ENCODE results near the gene TGM1. TPM values are rescaled to one million over a fixed set of nuclear protein-coding genes. Genes with fewer than 3 reads are reported as not detected.

Gene TGM1
- total and polyA plus RNA-seq, 4 donors: 0.28 to 1.5 (median 0.76) TPM

DNA sequence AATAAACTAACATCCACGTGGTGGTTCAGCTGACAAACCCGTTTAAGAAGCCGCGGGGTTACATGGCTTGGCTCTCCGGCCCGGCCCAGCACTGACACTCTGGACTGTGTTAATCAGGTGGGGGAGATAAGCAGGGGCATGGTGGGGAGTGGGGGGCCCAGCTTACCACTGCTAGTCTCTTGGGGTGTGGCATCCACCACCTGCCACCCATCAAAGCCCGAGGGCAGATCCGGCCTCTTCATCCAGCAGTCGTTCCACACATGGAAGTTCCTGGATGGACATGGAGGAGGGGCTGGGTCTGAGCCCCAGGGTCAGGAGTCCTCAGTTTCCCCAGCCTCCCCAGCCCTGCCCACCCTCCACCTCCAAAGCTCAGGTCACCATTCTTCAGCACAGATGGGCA, 4.9 kb downstream of the TGM1 start:
- TF ChIP-seq TAF1 (conservative IDR thresholded peaks at IDR 0.05) (no peak), NR2F2 (IDR thresholded peaks at IDR 0.05) (no peak), GABPA (IDR thresholded peaks at IDR 0.05 in 1 of 2, conservative IDR thresholded peaks at IDR 0.05 in 1 of 2) (no peak)
- no peak overlapping the region for H3K27ac ChIP-seq (ENCODE audit: low read depth in 1 of 2, low read length in 2 of 2)
- H3K4me3 ChIP-seq (ENCODE audit: low read depth in 1 of 3, low read length in 3 of 3): no peak overlapping the region
- H3K36me3 ChIP-seq (ENCODE audit: control insufficient read depth in 4 of 4, insufficient read depth in 3 of 4, low read depth in 1 of 4, low read length in 3 of 4): peaks cover 0 to 10% (median 1%) of the 10 kb centered on the region in 4 donors
- H3K9ac ChIP-seq (ENCODE audit: low read depth in 1 of 2, low read length in 2 of 2): no peak overlapping the region
- WGBS: 94% methylated on average over 9 of the region's 9 CpGs
- no peaks in the 10 kb centered on the region for H3K4me1 ChIP-seq (ENCODE audit: control insufficient read depth in 4 of 4, insufficient read depth in 4 of 4, low read length in 3 of 4)
- no peak for DNase-seq (ENCODE audit: low spot score)
- no peaks in the 10 kb centered on the region for H3K27me3 ChIP-seq (ENCODE audit: control insufficient read depth in 4 of 4, insufficient read depth in 4 of 4, low read length in 3 of 4)
- H3K9me3 ChIP-seq (ENCODE audit: control insufficient read depth in 4 of 4, low read length in 3 of 4): no peaks in the 10 kb centered on the region

DNA sequence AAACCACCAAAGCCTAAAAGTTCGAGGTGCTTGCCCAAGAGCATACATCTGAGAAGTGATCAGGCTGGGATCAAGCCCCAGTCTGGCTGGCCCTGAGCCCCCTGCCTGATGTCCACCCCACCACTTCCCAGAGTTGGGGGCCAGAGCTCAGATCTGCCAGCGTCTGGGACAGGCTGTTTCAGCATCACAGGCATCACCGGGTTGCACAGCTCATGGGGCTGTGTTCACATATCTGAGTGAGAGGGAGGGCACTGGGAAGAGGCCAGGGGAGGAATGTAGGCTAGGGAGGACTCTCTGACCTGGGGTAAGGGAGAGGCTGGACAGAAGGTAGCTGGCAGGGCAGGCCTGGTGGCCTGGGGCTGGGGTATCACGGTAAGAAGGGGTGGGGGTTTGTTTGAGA, 6.0 kb downstream of the TGM1 start:
- H3K36me3 ChIP-seq (ENCODE audit: control insufficient read depth in 4 of 4, insufficient read depth in 3 of 4, low read depth in 1 of 4, low read length in 3 of 4): peaks cover 0 to 13% (median 1%) of the 10 kb centered on the region in 4 donors

More for the DNA sequence above, 6.0 kb downstream of the TGM1 start:
- Histone ChIP-seq H3K4me1 (ENCODE audit: control insufficient read depth in 4 of 4, insufficient read depth in 4 of 4, low read length in 3 of 4) (no peaks in the 10 kb centered on the region), H3K9ac (ENCODE audit: low read depth in 1 of 2, low read length in 2 of 2) (no peak overlapping the region), H3K4me3 (ENCODE audit: low read depth in 1 of 3, low read length in 3 of 3) (no peak overlapping the region), H3K27ac (ENCODE audit: low read depth in 1 of 2, low read length in 2 of 2) (no peak overlapping the region), H3K27me3 (ENCODE audit: control insufficient read depth in 4 of 4, insufficient read depth in 4 of 4, low read length in 3 of 4) (no peaks in the 10 kb centered on the region), H3K9me3 (ENCODE audit: control insufficient read depth in 4 of 4, low read length in 3 of 4) (no peaks in the 10 kb centered on the region)
- WGBS: 90% methylated on average over 4 of the region's 4 CpGs
- no peak for TF ChIP-seq HNF4A (conservative IDR thresholded peaks at IDR 0.05)
- TF ChIP-seq, protein P1, sequence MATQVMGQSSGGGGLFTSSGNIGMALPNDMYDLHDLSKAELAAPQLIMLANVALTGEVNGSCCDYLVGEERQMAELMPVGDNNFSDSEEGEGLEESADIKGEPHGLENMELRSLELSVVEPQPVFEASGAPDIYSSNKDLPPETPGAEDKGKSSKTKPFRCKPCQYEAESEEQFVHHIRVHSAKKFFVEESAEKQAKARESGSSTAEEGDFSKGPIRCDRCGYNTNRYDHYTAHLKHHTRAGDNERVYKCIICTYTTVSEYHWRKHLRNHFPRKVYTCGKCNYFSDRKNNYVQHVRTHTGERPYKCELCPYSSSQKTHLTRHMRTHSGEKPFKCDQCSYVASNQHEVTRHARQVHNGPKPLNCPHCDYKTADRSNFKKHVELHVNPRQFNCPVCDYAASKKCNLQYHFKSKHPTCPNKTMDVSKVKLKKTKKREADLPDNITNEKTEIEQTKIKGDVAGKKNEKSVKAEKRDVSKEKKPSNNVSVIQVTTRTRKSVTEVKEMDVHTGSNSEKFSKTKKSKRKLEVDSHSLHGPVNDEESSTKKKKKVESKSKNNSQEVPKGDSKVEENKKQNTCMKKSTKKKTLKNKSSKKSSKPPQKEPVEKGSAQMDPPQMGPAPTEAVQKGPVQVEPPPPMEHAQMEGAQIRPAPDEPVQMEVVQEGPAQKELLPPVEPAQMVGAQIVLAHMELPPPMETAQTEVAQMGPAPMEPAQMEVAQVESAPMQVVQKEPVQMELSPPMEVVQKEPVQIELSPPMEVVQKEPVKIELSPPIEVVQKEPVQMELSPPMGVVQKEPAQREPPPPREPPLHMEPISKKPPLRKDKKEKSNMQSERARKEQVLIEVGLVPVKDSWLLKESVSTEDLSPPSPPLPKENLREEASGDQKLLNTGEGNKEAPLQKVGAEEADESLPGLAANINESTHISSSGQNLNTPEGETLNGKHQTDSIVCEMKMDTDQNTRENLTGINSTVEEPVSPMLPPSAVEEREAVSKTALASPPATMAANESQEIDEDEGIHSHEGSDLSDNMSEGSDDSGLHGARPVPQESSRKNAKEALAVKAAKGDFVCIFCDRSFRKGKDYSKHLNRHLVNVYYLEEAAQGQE (IDR thresholded peaks at IDR 0.05): no peak
- no peak for TF ChIP-seq SP1 (IDR thresholded peaks at IDR 0.05)
- no peak for TF ChIP-seq RAD21 (IDR thresholded peaks at IDR 0.05)
- TF ChIP-seq YY1 (IDR thresholded peaks at IDR 0.05): no peak
- TF ChIP-seq TAF1 (conservative IDR thresholded peaks at IDR 0.05): no peak
- TF ChIP-seq, protein P2, sequence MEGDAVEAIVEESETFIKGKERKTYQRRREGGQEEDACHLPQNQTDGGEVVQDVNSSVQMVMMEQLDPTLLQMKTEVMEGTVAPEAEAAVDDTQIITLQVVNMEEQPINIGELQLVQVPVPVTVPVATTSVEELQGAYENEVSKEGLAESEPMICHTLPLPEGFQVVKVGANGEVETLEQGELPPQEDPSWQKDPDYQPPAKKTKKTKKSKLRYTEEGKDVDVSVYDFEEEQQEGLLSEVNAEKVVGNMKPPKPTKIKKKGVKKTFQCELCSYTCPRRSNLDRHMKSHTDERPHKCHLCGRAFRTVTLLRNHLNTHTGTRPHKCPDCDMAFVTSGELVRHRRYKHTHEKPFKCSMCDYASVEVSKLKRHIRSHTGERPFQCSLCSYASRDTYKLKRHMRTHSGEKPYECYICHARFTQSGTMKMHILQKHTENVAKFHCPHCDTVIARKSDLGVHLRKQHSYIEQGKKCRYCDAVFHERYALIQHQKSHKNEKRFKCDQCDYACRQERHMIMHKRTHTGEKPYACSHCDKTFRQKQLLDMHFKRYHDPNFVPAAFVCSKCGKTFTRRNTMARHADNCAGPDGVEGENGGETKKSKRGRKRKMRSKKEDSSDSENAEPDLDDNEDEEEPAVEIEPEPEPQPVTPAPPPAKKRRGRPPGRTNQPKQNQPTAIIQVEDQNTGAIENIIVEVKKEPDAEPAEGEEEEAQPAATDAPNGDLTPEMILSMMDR (IDR thresholded peaks at IDR 0.05; ENCODE audit: low read depth, low read length, missing input control): no peak
- TF ChIP-seq NR2F2 (IDR thresholded peaks at IDR 0.05): no peak
- no peak for TF ChIP-seq JUND (IDR thresholded peaks at IDR 0.05)
- no peak for TF ChIP-seq GABPA (IDR thresholded peaks at IDR 0.05 in 1 of 2, conservative IDR thresholded peaks at IDR 0.05 in 1 of 2)
- no peak for TF ChIP-seq RXRA (IDR thresholded peaks at IDR 0.05)
- DNase-seq (ENCODE audit: low spot score): no peak

Data from liver (tissue), 9 donors.